NT2/D1 (cell line): ENCODE measurements around the gene PLD5.

ENCODE experiments used
- DNase-seq: peaks from one replicate; pipeline ENCODE4 v3.0.0-alpha.2; 2011; ENCODE audit warnings: low read depth, low spot score
- H3K27me3 ChIP-seq: 2 replicates; pipeline ENCODE4 v1.6.0; 2011; ENCODE audit warnings: mild to moderate bottlenecking; ENCODE audit not compliant: insufficient read length, insufficient read depth
- H3K36me3 ChIP-seq: 2 replicates; pipeline ENCODE4 v1.6.1; 2011; ENCODE audit warnings: mild to moderate bottlenecking, low read length, mixed read lengths; ENCODE audit not compliant: insufficient read depth, insufficient read length
- H3K4me1 ChIP-seq: 2 replicates; pipeline ENCODE4 v1.5.1; 2011; ENCODE audit not compliant: insufficient read depth, insufficient read length
- H3K4me3 ChIP-seq: 2 replicates; pipeline ENCODE4 v1.5.1; 2011; ENCODE audit warnings: low read depth; ENCODE audit not compliant: insufficient read length
- H3K9ac ChIP-seq: 2 replicates; pipeline ENCODE4 v1.6.0; 2011; ENCODE audit warnings: low read depth; ENCODE audit not compliant: insufficient read length
- H3K9me3 ChIP-seq: 2 replicates; pipeline ENCODE4 v1.5.1; 2011; ENCODE audit warnings: mild to moderate bottlenecking, low read length; ENCODE audit not compliant: insufficient read depth
- SUZ12 ChIP-seq: IDR thresholded peaks from 2 replicates; pipeline ENCODE4 v1.6.1; 2011; ENCODE audit not compliant: insufficient read length, insufficient read depth; ENCODE audit errors: extremely low read depth
- YY1 ChIP-seq: IDR thresholded peaks from 2 replicates; pipeline ENCODE4 v1.6.1; 2011; ENCODE audit not compliant: insufficient read length, insufficient read depth
- ZNF274 ChIP-seq: IDR thresholded peaks from 2 replicates; pipeline ENCODE4 v1.6.1; 2011; ENCODE audit warnings: mild to moderate bottlenecking, low read depth, low read length

The PLD5 gene

DNA sequence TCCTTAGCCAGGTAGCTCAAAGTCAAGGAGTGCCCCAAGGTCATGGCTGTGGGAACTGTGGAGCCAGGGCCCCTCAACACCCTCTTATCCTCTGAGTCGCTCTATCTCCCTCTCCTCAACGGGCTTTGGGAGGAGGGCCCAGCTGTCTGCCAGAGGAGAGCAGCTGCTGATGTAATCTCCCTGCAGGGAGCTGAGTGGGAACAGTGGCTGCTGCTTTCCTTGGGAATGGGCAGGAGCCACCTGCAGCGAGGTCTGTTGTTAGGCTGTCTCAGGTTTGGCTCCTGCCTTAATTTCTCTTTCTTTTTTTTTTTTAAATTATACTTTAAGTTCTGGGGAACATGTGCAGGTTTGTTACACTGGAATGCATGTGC, 466.8 kb downstream of the PLD5 start:
- no peak for DNase-seq
- Histone ChIP-seq H3K36me3 (no peaks in the 10 kb centered on the region), H3K9me3 (0 out of 2 replicates have a peak, but pooled peaks cover 1% of the 10 kb centered on the region), H3K27me3 (no peaks in the 10 kb centered on the region), H3K4me1 (peaks cover 5% of the 10 kb centered on the region), H3K9ac (no peak overlapping the region), H3K4me3 (no peak overlapping the region)
- TF ChIP-seq SUZ12 = no peak
- no peak for TF ChIP-seq YY1
- no peak for TF ChIP-seq ZNF274

DNA sequence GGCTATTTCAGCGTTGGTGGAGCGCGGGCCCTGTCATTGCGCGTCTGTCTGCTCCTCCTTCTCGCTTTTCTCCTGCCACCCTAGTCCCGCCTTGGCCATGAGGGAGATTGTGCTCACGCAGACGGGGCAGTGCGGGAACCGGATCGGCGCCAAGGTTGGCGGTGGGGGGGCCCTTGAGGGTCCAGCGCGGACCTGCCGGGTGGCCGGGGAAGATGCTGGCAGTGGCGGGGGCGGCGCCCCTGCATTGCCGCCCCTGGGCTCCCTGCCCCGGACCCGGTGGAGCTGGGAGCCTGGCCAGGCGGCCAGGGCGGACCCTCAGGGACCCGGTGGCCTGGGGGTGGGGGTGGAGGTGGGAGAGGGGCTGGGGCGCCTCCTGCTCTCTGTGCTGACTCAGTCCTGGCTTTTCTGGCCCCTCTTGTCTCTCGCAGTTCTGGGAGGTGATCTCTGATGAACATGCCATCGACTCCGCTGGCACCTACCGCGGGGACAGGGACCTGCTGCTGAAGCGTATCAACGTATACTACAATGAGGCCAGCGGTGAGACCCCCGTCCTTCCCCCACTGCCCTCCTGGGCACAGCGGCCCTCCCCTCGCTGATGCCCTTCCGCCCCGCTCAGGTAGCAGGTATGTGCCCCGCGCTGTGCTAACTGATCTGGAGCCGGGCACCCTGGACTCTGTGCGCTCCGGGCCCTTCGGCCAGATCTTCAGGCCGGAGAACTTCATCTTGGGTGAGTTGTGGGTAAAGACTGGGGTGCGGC, 467.3 kb downstream of the PLD5 start:
- no peak overlapping the region for H3K9ac ChIP-seq
- H3K4me3 ChIP-seq = no peak overlapping the region
- no peaks in the 10 kb centered on the region for H3K36me3 ChIP-seq
- no peaks in the 10 kb centered on the region for H3K27me3 ChIP-seq
- peaks cover 3% of the 10 kb centered on the region for H3K4me1 ChIP-seq
- H3K9me3 ChIP-seq = peaks cover 7% of the 10 kb centered on the region; the same call in 1 of the 2 replicates
- no peak for TF ChIP-seq YY1
- no peak for TF ChIP-seq SUZ12
- TF ChIP-seq ZNF274 = no peak
- no peak for DNase-seq

DNA sequence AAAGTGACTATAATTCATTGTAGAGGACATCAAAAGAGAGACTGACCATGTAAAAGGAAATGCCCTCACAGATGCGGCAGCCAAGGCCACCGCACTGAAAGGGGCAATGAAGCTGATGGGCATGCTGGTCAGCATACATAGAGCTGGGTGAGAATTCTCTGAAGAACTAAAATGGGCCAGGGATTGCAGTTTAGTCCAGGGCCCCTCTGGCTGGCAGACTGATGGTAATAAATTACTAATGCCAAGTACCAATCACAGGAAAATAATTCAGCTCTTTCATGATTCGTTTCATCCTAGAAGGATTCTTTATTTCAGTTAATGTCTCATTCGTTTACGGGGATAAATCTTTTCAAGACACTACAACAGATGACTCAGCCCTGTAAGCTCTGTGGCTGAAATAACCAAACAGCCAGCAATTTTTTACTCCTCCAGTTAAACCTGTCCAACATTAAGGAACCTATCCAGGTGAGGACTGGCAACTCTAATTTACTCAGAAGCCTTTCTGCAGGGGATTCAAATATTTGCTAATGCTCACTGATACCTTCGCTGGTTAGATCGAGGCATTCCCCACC, 468.7 kb downstream of the PLD5 start:
- Histone ChIP-seq H3K9me3 (peaks cover 12% of the 10 kb centered on the region; the same call in 1 of the 2 replicates), H3K4me1 (peaks cover 3% of the 10 kb centered on the region), H3K36me3 (no peaks in the 10 kb centered on the region), H3K9ac (no peak overlapping the region), H3K4me3 (no peak overlapping the region), H3K27me3 (no peaks in the 10 kb centered on the region)
- TF ChIP-seq ZNF274 = no peak
- no peak for TF ChIP-seq SUZ12
- TF ChIP-seq YY1 = no peak
- no peak for DNase-seq

DNA sequence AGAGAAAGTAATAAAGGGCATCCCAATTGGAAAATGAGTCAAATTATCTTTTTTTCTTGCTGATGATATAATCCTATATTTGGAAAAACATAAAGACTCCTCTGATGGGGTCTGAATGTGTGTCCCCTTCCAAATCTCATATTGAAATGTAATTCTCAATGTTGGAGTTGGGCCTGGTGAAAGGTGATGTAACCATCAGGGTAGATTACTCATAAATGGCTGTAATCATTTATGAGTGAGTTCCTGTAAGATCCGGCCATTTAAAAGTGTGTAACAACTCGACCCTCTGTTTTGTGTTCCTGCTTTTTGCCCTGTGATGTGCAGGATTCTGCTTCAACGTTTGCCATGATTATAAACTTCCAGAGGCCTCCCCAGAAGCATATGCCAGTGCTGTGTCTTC, 481.3 kb downstream of the PLD5 start:
- Histone ChIP-seq H3K9ac (no peak overlapping the region), H3K27me3 (no peaks in the 10 kb centered on the region), H3K4me1 (no peaks in the 10 kb centered on the region), H3K9me3 (peaks cover 10% of the 10 kb centered on the region; the same call in 1 of the 2 replicates), H3K4me3 (no peak overlapping the region), H3K36me3 (no peaks in the 10 kb centered on the region)
- TF ChIP-seq ZNF274 (no peak), YY1 (no peak), SUZ12 (no peak)
- DNase-seq = no peak

- DNase-seq = no peak
- Histone ChIP-seq H3K4me3 (no peak overlapping the region), H3K27me3 (no peaks in the 10 kb centered on the region), H3K9me3 (no peaks in the 10 kb centered on the region), H3K9ac (no peak overlapping the region), H3K4me1 (no peaks in the 10 kb centered on the region), H3K36me3 (no peaks in the 10 kb centered on the region)
- TF ChIP-seq ZNF274 (no peak), SUZ12 (no peak), YY1 (no peak)
Observed at GRCh38 chr1:242034392-242034791, 490.1 kb downstream of the PLD5 start.

GRCh38 chr1:242033447-242033846, 491.1 kb downstream of the PLD5 start:
- Histone ChIP-seq H3K9me3 (no peaks in the 10 kb centered on the region), H3K4me3 (no peak overlapping the region), H3K36me3 (no peaks in the 10 kb centered on the region), H3K9ac (no peak overlapping the region), H3K4me1 (no peaks in the 10 kb centered on the region), H3K27me3 (no peaks in the 10 kb centered on the region)
- DNase-seq = no peak
- TF ChIP-seq SUZ12 = no peak
- TF ChIP-seq ZNF274 = no peak
- TF ChIP-seq YY1 = no peak
